Ovary (tissue), 3 donors: Measurements from ENCODE around the gene IKZF4.

Experiments
- CTCF ChIP-seq, 3 donors: fragments of 450-650 bp in 2 of 3; fragments of 200-600 bp in 1 of 3; IDR thresholded peaks; one replicate each; pipeline versions ENCODE4 v1.5.1 to v1.8.0; 2016 to 2022; ENCODE audit warnings: antibody characterized with exemption in 3 of 3, mild to moderate bottlenecking in 1 of 3
- EP300 ChIP-seq: sonication (generic); formaldehyde crosslinking; IDR thresholded peaks from one replicate; pipeline ENCODE4 v1.6.1; 2017; ENCODE audit warnings: antibody characterized with exemption
- POLR2A ChIP-seq: fragments of 450-650 bp; IDR thresholded peaks from one replicate; pipeline ENCODE4 v1.6.1; 2017; ENCODE audit warnings: antibody characterized with exemption, mild to moderate bottlenecking, moderate library complexity
- donor health status: DM: no; HTN: no; CAD: no.

- TF ChIP-seq CTCF (IDR thresholded peaks at IDR 0.05) (no peak), POLR2A (no peak), EP300 (no peak)
Observed at GRCh38 chr12:55974308-55974730, 46.5 kb upstream of the IKZF4 start.
